GM18511 (cell line): ENCODE results near the gene COL4A2.

Experiments
- ATAC-seq: cut with Tn5 transposase; IDR thresholded peaks from one replicate; pipeline ENCODE4 v1.9.1; 2021; ENCODE audit warnings: mild to moderate bottlenecking, moderate library complexity; ENCODE audit not compliant: unreplicated experiment

COL4A2 gene

GRCh38 chr13:110336681-110337080 lies 29.6 kb downstream of the COL4A2 start:
- no peak for ATAC-seq

GRCh38 chr13:110337247-110337646 lies 30.2 kb downstream of the COL4A2 start:
- no peak for ATAC-seq

- no peak for ATAC-seq
These were observed 31.5 kb downstream of the COL4A2 start for GRCh38 chr13:110338441-110339101.

DNA sequence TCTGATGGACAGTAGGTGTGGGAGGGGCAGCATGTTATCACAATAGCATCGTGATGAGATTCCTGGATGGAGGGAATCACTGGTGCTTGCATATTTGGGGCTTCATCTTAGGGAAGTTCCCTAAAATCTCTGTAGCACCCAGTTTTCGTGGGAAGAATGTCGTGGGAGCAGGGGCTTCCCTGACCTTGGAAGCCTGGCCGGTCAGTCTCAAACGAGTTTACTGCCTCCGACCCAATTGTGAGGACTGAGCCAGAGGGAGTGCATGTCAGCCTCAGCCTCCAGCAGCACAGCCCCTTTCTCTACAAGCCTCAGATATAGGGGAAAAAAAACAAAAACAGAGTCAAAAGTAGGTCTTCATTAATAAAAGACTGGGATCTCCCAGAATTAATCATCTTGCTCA lies 32.2 kb downstream of the COL4A2 start:
- no peak for ATAC-seq

- ATAC-seq, result no peak
These were observed 33.0 kb downstream of the COL4A2 start for GRCh38 chr13:110339975-110340550.

- ATAC-seq, result peak; percentile 63
These were observed 33.8 kb downstream of the COL4A2 start for GRCh38 chr13:110340812-110341444.

- ATAC-seq, result peak; percentile 79
These were observed 34.6 kb downstream of the COL4A2 start for GRCh38 chr13:110341445-110342244.

DNA sequence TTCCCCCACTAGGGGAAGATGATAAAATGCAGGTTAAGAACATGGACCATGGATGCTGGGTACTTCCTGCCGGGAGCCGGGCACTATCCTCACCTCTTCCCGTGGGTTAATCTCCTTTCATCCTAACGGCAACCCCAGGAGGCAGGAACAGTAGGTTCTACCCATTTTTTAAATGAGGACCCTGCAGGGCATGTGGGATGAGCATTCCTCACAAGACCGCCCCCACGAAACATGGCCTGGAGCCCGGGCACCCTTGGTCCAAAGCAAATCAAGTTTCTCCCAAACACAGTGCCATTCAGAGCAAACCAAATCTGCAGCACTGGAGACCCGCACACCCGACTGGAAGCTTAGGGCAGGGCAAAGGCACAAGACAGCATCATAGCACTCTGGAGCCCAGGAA lies 35.4 kb downstream of the COL4A2 start:
- ATAC-seq, result no peak

DNA sequence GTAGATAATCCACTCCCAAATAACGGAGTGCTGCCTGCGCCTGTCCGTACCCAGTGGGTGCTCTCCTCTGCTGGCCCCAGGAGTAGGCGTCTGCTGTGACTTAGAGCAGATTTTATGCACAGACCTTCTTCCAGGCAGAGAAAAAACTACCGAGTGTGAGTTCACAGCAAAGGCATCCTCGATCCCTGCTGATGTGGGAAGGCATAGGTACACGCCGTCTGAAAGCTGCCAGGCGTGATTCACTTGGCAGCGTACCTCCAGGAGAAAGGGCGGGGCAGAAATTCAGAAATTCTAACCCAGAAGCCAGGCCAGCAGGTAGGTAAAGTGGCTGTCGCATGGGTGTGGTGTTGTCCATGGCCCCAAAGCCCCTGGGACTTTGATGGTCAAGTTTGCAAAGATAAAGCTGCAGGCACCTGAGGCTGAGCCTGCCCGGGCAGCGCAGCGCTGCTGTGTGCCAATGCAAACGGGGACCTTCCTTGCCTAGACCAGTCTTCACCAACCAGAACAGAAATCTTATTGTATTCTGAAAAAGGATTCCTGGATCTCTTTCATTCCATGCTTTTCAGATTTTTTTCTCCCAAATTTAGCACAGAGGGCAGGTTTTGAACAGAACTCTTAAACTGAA lies 36.3 kb downstream of the COL4A2 start:
- ATAC-seq, result no peak

DNA sequence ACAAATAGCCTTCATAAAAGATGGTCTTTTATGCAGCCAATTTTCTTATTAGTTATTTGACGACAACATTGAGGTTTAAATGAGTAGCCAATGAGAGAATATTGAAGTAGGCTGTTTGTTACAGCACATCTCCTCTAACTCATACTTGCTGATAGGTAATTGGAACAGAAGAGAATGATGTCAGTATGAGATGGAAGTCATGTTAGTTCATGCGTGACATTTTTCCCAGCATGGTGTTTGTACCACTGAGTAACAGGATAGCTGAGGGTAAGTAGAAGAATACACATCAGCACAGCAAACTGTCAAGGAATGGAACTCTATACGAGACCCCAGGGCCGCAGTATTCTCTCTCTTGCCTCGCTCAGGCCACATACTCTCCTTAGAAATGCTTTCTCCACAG lies 37.2 kb downstream of the COL4A2 start:
- no peak for ATAC-seq

GRCh38 chr13:110345266-110345665 lies 38.2 kb downstream of the COL4A2 start:
- no peak for ATAC-seq

DNA sequence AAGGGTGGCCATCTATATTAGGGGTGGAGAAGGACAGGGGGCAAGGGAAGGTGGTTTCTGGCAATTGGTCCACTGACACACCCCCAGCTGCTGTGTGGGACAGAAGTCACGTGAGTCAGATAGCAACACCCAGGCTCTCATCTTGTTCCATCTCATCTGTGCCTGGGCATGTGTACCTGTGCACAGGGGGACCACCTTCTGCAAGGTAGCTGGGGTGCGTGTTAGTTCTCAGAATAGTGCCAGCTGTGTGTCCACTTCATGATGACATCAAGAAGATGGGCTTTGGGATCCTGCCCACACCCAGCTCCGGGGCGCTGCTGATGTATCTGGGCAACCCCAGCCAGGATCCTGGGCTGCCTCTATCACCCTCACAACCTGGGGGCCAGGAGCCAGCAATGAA lies 38.6 kb downstream of the COL4A2 start:
- no peak for ATAC-seq

DNA sequence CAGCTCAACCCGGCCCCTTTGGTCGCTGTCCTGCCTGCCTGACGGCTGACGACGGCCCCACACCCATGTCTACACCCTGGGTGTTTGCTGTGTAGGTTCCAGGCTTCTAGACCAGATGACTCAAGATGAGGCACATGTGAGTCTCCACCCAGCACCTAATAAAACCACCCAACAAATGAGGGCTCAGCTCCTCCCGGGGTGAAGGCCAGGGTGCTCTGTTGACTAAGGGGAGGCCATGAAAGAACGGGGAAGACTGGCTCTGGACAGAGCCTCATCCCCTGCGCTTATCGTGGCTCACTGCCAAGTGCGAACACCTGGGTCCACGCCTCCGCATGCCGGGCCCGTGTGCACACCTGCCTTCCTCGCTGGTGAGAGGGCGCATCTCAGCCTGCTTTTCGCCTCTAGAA lies 39.6 kb downstream of the COL4A2 start:
- no peak for ATAC-seq

GRCh38 chr13:110347088-110347487 lies 40.0 kb downstream of the COL4A2 start:
- no peak for ATAC-seq

DNA sequence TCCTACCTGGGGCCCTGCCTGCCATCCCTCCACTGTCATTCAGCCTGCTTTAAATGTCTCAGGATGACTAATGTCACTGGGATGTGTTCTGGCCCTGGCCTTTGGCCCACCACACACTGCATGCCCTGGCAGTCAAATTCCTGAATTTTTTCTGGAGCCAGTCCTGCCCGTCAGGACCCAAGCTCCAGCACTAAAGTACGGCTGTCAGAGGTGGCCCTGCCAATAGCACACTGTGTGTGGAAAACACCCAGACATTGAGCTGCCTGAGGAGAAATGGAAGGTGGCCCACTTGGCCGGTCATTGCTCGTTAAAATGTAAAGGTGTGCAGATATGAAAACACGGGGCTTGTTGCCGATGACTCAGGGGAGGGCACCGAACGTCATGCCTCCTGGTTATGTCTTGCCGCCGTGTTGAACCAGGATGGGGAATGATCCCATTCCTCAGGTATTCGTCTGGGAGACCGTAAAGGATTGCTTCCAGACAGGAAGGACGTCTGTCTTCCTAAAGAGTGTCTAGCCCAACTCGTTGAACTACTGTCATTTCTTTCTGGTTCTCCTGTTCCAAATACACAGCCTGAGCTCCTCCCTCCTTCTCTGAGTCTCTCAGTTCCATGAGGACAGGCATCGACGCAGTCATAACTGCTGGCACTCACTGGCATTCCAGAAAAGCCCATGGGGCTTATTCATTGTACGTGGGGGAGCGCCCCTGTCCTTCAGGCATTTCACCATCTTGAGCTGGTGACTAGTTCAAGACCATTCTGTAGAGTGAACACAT lies 40.6 kb downstream of the COL4A2 start:
- no peak for ATAC-seq

DNA sequence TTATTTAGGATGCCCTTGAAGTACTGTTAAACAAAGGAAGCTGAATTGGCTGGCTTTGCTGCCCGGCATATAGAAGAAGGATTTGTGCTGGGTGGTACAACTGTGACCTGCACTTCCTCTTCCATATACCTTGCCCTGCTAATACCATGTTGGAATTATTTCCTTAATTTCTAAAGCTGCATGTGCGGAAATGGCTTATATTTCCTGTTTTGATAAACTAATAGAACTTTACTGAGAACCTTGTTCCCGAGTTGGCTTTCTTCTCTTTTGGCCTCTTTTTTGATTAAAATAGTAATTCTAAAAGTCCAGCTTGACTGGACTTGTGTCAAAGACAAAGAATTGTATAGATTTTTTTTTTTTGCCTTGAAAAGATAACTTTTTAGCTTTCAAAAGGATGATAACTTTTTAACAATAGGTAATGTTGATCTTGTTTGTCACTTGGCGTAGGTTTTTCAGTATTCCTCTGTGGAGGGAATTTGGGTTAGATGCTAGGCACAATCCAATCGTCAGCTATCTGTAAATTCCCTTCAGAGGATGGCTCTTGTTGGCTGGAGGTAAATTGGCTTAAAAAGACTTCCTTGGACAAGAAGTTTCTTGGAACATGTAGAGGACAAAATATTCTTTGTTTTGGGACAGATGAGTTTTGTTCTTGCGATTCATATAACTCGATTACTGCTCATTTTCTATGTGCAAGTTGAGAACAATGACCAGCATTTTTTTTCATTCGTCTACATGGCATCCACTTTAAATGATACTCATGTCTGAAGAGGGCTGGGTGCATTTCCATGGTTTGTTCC lies 41.4 kb downstream of the COL4A2 start:
- ATAC-seq, result no peak

GRCh38 chr13:110349239-110349638 lies 42.2 kb downstream of the COL4A2 start:
- ATAC-seq, result no peak

GRCh38 chr13:110350049-110350448 lies 43.0 kb downstream of the COL4A2 start:
- ATAC-seq, result no peak

GRCh38 chr13:110350509-110350908 lies 43.4 kb downstream of the COL4A2 start:
- ATAC-seq, result no peak
